ENCODE results near the gene SLC17A3.

SLC17A3 gene

DNA sequence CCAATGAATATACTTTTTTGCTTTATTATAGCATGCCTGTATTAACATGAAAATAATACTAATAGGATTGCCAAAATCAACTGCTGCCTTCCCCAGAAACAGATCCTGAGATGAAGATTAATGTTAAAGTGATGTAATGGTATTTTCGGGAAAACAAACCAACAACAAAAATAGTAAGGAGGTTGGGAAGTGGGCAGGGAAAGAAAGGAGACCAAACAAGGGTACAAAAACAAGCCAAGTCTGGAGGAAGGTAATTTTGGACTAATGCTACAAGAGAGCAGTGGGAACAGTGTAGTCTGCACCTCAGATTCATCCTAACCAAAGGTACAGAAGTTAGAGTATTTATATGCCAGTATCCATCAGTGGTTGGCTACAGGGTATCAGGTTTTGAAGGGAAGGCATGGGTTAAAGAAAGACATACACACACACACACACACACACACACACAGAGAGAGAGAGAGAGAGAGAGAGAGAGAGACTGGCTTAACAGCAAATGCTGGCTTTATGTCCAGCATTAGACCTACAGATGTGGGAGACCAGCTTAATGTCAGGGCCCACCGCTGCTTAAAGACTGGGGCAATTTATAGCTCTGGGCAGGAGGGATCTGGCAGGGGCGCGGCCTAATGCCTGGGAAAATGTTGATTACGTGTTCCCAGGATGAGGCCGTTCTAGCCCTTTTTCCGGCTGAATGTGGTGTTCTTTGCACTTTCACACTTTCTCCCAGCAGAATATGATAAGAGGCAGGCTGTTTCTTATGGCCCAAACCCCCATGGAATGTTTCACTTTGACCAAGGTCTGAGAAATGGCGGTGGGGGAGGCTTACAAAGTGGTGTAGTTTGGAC, 38.4 kb downstream of the SLC17A3 start:
- no peak for DNase-seq (ENCODE audit: low read depth)

DNA sequence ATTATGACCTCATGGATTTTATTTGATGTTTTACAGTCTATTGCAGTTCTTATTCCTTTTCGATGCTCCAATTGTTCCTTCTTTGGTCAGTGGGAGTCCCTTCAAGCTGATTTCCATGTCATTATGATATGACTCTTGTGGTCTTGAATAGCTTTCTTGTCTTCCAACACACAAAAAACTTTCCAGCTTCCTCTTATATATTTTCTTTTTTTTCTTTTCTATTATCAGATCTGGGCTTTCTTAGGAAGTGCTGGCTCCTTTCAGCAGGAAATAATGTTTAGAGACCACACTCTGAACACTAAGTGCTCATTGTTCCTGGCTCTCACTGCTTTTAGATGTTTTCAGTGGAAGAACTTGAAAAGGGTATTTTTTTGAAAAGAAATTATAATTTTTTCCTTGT, 39.1 kb downstream of the SLC17A3 start:
- no peak for DNase-seq (ENCODE audit: low read depth)

DNA sequence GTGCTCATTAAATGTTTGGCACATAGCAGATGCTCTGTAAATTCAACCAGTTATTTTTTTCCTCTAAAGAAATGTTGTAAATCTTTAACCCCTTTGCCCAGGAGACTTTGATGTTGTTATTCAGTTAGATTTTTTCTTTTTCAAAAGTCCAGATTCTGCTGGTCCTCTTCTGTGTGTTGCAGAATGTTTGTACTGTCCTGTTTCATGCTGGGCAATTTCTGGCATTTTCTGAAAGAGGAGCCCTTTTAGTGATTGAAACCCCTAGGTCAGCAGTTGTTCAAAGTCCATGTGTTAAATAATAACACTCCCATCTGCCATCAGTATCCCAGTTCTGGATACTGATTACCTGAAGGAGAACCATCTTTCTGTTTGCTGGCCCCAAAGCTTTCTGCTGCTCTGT, 40.9 kb downstream of the SLC17A3 start:
- DNase-seq (ENCODE audit: low read depth) = no peak

DNA sequence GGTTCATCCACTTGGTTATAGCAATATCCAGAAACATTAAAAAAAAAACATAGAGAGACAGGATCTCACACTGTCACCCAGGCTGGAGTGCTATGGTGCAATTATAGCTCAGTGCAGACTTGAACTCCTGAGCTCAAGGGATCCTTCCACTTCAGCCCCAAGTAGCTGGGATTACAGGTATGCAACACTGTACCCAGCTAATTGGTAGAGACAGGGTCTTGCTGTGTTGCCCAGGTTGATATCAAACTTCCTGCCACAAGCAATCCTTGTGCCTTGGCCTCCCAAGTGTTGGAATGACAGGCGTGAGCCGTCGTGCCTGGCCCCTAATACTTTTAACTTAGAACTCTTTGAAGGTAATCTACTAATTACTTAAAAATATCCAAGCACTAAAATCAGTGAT, 41.4 kb downstream of the SLC17A3 start:
- no peak for DNase-seq (ENCODE audit: low read depth)

DNA sequence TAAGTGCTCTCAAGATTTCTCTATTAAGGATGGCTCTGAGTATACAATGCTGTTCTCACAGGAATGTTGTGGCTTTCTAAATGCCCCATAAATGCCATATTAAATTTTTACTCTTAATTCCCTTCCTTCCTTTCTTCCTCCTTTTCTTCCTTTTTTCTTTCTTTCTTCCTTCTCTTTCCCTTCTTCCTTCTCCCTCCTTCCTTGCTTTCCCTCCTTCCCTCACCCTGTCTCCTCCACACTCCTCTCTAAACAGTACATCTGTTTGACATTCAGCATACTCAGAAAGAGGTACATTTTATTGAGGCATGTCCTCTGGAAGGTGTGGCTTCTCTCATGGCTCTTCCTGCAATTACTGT, 41.8 kb downstream of the SLC17A3 start:
- no peak for DNase-seq (ENCODE audit: low read depth)

DNA sequence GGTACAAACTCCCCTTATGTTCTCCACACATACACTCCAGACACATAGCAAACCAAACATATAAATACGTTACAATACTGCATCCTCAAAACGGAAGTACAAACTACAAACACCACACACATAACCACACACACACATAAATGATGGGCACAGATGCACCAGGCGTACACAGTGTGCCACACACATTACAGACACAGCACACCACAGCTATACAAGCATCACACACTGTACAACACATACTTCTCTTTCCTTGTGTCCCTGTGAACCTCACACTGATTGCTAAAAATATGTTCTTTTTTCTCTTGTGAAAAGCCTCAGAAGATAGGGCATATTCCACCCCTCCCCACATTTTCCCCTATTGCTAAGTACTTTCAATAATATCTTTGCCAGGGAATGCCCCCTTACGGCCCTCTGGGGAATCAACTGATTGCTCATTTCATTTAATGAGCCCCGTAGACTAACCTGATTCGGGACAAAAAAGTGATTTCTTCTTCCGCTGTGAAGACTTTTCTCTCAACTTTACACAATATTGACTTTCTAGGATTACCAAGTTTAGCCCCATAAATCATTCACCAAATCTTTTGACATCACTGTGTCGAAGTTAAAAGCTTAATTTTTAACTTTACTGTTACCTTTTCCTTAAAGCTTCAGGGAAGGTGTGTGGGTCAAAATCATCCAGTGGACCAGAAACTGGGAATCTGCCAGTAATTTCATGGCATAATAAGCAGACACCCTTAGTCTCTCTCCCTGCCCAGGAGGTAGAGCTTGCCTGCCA, 42.3 kb downstream of the SLC17A3 start, which contains the start of gene SLC17A1:
Gene SLC17A1, minus strand, starts transcription at position 521 of the 775 bp plus-strand sequence. CDS start 1,495 bp downstream, outside the sequence.
- DNase-seq (ENCODE audit: low read depth) = no peak

GRCh38 chr6:25830458-25830857, 43.6 kb downstream of the SLC17A3 start:
- no peak for DNase-seq (ENCODE audit: low read depth)

DNA sequence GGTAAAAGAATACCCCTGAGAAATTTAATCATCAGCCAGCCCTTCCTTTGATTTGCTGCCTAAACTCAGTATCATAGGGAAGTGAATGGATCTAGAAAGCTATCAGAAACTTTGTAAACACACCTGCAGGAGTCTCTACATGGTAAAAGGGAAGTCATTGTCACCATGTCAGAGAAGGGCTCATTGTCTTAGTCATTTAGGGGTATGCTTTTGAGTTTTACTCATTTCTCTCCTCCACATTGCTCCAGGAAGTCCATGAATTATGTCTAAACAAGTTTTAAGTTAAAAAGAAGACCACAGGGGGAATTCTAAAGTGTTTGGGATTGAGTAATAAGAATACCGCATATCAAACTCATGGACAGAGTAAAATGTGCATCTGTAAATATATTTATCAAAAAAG, 44.7 kb downstream of the SLC17A3 start:
- no peak for DNase-seq (ENCODE audit: low read depth)

- DNase-seq (ENCODE audit: low read depth) = no peak
These were observed 52.7 kb downstream of the SLC17A3 start for GRCh38 chr6:25821341-25821740.

GRCh38 chr6:25816252-25816651, 57.8 kb downstream of the SLC17A3 start:
- DNase-seq (ENCODE audit: low read depth) = no peak

GRCh38 chr6:25815194-25815593, 58.8 kb downstream of the SLC17A3 start:
- DNase-seq (ENCODE audit: low read depth) = no peak

DNA sequence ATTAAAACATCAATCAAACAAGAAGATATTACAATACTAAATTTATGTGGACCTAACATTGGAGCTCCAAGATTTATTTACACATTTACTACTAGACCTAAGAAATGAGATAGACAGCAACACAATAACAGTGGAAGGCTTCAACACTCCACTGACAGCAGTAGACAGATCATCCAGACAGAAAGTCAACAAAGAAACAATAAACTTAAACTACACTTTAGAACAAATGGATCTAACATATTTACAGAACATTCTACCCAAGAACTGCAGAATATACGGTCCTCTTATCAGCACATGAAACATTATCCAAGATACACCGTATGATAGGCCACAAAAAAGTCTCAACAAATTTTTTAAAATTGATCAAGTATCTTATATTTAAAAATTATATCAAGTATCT, 69.2 kb downstream of the SLC17A3 start:
- DNase-seq (ENCODE audit: low read depth) = no peak

DNA sequence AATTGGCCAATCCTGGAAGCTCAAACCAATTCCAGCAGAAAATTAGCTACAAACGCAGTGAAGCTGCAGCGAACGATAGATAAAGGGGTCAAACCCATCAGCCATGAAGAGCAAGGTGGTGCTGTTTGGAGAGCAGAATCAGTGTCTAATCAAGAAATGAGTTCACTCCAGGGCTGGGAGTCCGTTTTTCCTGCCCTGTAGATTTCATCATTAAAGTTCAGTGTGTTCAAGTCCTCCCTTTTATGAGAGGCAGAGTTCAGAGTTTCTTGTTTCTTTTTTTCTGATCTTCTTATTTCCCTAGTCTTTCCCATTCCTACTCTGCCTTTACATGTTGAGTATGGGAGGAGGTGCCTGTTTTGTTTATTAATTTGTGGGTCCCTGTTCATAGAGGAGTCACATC, 72.6 kb downstream of the SLC17A3 start:
- no peak for DNase-seq (ENCODE audit: low read depth)

Data from stimulated activated CD8-positive, alpha-beta memory T cell treated with anti-CD3 and anti-CD28 coated beads, Interleukin-4, amount 100 ng/mL, for 24 hours (primary cell).